Stimulated activated CD4-positive, alpha-beta T cell treated with anti-CD3 and anti-CD28 coated beads, Interleukin-1b, Interleukin-23, amount 100 ng/mL, for 4 hours (primary cell): ENCODE data around the gene LORICRIN.

ENCODE experiments used
- DNase-seq, 2 donors: peaks; one replicate each; pipeline ENCODE4 v3.0.0-alpha.2; 2020; ENCODE audit warnings: low read depth in 2 of 2

Gene LORICRIN

DNA sequence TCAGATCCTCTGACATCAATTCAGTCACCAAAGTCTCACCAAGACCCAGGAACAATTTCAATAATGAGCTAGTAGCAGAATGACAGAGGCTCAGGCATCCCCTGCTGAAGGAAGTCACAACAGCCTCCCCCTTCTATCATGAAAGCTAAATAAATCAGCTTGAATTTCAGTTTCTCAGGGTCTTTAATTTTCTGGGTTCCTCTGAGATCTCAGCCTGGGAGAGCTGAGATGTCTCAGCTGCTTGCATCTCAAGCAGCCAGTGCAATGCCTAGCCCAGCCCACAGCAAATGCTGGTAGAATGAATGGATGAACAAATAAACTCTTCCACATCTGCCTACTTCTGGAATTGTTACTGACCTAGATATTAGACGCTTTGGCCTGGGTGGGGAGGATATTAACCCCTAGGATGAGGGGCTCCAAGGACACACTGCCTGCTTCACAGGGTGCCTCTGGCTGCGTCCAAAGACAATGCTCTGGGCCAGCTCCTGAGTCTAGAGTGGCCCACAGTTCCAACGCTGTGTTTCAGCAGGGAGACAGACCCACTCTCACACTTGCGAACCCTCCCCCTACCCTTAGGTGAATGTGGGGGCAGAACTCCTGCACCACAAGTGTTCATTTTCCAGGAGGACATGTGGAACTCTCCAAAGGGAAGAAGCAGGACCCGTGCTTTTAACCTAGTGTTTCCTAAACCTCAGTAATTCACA lies 11.2 kb upstream of the LORICRIN start:
- DNase-seq = no peak

DNA sequence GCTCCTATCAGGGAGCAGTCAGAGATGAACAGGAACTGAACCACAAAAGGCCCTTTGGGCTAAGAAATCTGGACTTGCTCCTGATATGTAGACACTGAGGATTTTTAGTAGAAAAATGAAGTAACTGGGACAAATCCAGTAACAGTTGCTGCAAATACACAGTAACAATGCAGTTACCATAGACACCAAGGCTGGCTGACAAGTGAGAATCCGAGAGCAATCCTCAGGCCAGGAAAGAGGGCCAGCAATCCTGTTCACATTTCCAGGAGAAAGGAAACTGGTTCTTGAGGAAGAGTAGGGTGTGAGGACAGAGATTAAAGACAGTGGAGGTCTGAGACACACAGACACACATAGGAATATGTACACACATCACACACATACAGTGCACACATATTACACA lies 9.3 kb upstream of the LORICRIN start:
- DNase-seq = no peak

DNA sequence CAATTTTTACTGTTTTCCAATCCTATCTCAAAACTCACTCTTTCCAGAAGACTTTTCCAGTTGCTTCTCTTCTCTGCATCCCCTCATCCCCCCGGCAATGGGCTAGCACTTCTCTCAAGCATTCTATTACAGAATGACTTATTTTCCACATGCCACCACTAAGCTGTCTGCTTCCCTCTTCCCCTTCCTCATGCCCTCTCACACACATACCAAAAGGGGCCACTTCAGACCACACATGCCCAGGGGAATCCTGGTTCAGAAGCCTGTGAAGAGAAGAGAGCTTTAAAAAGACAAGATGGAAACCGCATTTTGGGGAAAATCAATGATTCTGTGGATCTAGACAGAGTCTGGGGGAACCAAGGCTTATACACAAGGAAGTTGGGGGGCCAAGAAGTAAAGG lies 8.4 kb upstream of the LORICRIN start:
- DNase-seq = no peak

DNA sequence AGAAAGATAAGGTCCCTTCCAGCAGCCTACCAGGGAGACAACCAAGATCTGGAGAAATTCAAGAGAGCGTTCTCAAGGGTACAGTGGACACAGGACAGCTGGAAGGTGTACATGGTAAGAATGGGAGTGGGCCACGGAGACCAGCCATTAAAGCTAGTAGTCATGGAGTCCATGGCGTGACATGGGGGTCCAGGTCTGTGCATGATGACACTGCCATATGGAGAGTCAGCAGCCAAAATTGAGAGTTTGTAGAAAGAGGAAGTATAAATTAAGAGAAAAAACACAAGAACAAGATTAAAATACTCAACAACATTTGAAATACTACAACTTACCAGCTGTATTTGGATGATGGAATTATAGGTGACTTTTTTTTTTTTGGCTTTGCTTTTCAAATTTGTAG lies 7.9 kb upstream of the LORICRIN start:
- DNase-seq = no peak

- no peak for DNase-seq
Measured at GRCh38 chr1:153251988-153252387, 7.5 kb upstream of the LORICRIN start.

GRCh38 chr1:153253076-153253475 lies 6.4 kb upstream of the LORICRIN start:
- no peak for DNase-seq

DNA sequence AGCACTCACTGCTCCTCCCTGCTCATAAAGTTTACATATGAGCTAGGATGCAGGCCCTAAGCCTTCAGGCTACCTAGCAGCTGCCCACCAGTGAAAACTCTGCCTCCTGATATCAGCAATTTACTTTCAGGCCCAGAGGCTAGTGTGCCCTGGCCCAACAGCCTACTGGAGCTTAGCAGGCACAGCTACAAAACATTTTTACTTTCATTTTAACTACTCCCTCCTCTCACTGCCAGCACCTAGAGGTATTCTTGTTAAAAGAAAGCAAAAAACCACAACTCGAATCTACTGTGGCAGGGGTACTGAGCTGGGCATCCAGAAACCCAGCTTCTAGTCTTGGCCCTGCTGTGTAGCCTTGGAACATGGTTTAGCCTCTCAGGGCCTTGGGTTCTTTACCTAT lies 5.8 kb upstream of the LORICRIN start:
- DNase-seq = no peak

GRCh38 chr1:153260585-153261280 lies 1.2 kb downstream of the LORICRIN start:
- peak; percentile 9 to 10 for DNase-seq

GRCh38 chr1:153261281-153262069 lies 2.0 kb downstream of the LORICRIN start:
- peak; percentile 17 to 25 for DNase-seq

DNA sequence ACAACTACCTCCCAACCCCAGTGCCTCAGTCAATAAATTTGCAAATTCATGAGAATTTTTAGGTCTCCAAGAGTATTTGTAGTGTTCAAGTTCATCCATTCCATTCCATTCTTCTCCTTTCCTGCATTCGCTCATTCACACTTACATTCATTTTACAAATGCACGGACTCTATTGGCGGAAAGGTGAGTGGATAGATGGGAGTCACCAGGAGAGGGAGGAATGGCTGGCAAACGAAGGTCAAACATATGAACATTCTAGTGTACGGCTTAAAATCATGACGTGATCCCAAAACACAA lies 2.5 kb downstream of the LORICRIN start:
- DNase-seq = no peak

- no peak for DNase-seq
Measured at GRCh38 chr1:153262462-153263157, 3.1 kb downstream of the LORICRIN start.

- no peak for DNase-seq
Measured at GRCh38 chr1:153265457-153265856, 6.0 kb downstream of the LORICRIN start.

DNA sequence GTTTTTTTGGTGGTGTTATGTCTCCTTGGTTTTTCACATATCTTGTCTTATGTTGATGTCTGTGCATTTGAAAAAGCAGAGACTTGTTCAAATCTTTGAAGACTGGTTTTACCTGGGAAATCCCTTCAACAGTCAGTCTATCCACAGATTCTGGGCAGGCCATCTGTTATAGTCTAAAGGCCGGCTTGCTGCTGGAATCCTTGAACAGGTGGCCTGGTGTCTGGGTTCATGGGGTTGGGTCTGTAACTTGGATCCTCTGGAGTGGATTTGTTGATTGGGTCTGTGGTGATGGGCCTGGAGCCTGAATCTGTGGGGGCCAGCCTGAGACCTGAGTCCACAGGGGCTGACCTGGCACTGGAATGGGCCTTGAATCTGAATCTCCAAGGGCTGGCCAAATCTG lies 12.2 kb downstream of the LORICRIN start:
- DNase-seq = no peak

GRCh38 chr1:153272186-153272585 lies 12.7 kb downstream of the LORICRIN start:
- no peak for DNase-seq

DNA sequence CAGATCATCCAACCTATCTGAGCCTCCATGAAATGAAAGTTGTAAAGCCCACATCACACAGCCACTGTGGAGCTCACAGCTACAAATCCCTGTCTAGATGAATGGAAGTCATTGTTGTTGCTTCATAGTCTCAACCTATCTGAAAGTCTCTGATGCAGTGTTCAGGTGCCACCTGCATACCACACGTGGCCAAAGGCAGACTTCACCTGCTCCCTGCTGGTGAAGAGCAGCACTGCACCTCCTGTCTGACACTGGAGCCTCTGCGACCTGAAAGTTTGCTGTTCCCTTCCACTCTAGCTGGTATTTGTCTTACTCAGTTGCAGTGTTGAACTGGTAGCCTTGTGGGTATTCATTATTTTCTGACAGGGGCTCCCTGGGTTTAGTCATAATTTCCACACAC lies 18.4 kb downstream of the LORICRIN start:
- peak; percentile 27 to 36 for DNase-seq

GRCh38 chr1:153288634-153289275 lies 29.3 kb downstream of the LORICRIN start:
- DNase-seq = peak in 1 of 2 donors; percentile 11

GRCh38 chr1:153291514-153291913 lies 32.0 kb downstream of the LORICRIN start:
- no peak for DNase-seq

DNA sequence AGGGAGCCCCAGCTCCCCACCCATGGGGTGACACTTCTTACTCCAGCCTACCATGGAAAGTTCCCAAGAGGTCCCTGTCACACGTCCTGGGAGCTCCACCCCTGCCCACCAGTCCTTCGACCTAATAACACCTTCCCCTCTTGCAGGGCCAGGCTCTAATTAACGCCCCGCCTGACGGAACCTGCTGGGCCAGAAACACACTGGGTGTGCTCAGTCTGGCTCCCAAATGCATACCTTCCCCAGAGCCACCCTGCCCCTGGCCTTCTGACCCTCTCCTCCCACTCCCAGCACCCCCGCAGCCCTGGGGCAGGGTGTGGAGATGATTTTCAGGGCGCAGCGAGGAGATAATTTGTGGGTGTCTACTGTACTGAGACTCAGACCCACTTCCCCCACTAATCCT lies 32.7 kb downstream of the LORICRIN start:
- DNase-seq = no peak

DNA sequence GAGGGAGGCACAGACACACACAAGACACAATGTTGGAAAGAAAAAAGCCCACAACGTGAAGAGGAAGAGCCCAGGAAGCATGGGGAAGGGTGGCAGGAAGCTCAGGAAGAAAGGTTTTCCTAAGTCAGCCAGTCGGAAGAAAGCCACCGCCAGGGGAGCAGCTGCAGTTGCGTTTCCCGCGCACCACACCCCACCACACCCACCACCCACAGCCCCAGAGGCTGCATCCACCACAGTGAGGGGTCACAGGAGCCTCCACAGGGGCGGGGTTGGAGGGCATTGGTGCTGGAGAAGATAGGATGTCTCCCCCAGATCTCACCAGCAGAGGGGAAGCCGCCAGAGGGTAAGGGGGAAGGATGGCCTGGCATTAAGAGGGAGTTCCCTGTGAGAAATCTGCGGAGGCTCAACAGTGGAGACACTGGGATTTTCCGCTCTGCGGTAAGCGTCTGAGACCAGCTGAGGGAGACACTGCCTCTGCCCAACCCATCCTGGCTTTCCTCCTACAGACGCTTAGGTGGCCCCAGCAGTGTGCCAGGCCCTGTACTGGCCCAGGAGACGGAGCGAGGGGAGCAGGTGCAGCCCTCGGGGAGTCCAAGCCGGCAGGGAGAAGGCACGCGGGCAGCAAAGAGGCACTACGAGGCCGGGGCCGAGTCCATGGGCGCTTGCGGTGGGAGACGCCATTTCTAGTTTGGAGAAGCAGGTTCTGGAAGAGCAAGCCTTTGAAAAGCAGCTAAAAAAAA lies 33.4 kb downstream of the LORICRIN start:
- no peak for DNase-seq

GRCh38 chr1:153293480-153293775 lies 33.9 kb downstream of the LORICRIN start:
- no peak for DNase-seq

- no peak for DNase-seq
Measured at GRCh38 chr1:153293851-153294250, 34.4 kb downstream of the LORICRIN start.
